A172 (cell line): ENCODE measurements around the gene GNGT2. TPM values are rescaled to one million over a fixed set of nuclear protein-coding genes. Genes with fewer than 3 reads are reported as not detected.
A peak's percentile ranks its signal among the peaks of the same experiment; 100 is the strongest.

Experiments
- DNase-seq: peaks from one replicate; pipeline ENCODE4 v3.0.0-alpha.2; 2015; ENCODE audit warnings: low spot score
- total RNA-seq: library from RNA; depleted of rRNA; stranded (reverse); fragments of >200 nt; shearing (Covaris generic); gene quantifications from 2 replicates; pipeline ENCODE4 v1.2.3, GENCODE V29; 2014; rRNA removed

The GNGT2 gene
- total RNA-seq, 1 experiment from 2014 or later = not detected

DNA sequence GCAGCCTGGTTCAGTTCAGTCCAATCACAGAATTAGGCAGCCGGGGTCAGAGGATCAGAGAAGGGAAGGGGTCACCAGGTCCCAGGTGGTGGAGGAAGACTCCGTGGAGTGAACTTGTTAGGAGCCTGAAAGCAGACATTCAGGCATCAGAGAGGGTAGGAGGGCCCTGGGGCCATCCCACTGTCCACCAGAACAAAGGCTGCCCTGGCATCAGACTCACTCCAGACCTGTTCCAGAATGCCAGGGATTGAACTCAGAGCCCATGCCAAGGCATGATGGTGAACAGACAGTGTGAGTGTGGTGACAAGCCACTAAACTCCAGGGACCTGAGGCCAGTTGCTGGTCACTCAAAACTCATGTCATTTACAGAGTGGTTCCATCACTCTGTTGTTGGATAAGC lies 40.2 kb downstream of the GNGT2 start:
- no peak for DNase-seq

DNA sequence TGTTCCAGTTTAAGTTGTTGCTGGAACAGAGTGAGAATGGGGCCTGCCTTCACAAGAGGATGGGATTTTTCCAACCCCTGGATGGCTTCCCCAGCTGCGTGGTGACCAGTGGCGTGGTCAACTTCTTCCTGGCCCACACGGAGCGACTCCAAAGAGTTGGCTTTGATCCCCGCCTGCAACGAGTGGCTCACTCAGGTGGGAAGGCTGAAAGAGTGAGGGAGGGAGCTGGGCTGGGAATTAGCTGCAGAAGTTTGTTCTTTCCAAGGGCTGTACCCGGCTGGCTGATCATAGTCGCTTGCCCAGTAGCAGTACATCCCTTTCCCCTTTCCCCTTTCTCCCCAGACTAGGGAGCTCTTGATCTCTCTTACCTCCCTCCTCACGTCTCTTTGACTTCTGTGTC lies 41.7 kb downstream of the GNGT2 start:
- DNase-seq = no peak

DNA sequence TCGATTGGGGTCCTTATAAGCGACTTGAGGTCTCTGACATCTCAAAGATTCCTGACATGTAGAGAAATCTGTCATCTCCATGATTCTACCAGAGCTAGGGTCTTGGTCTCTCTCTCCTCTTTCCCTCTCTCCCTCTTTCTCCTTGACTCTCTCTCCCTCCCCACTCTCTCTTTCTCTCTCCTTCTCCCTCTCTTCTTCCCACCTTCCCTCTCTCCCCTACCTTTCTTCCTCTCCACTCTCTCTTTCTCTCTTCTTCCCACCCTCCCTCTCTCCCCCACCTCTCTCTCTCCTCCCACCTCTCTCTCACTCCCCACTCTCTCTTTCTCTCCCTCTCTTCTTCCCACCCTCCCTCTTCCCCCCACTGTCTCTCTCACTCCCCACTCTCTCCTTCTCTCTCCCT lies 45.2 kb downstream of the GNGT2 start:
- no peak for DNase-seq

DNA sequence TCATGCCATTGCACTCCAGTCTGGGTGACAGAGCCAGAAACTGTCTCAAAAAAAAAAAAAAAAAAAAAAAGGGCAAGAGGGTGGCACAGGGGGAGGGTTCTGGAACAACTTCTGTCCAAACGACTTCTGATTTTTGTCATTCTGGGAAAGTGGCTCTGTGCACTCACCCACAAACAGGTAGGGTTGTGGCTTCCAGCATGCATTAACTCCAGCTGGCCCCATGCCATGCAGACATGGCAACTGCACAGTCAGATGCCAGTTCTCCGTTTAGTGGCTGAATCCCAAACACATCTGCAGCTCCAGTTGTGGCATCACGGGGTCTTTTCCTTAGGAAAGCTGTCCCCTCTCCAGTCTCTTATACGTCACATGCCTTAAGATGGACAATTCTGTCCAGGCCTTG lies 47.5 kb downstream of the GNGT2 start:
- no peak for DNase-seq

DNA sequence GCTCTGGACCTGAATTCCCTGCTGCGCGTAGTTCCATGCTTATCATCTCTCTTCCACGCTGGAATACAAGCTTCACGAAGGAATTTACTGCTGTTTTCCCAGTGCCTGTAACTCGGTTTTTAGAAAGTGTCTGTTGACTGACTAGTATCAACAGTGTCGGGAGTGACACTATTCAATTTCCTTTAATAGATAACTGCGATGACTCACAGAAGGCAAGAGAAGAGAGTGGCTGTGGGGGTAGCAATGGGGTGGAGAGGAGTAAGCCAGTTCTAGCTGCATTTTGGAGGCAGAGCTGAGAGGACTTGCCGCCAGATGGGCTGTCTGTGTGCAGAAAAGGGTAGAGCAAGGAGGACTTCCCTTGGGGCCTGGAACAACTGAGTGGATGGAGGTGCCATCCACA lies 52.6 kb downstream of the GNGT2 start:
- DNase-seq = peak; percentile 10

DNA sequence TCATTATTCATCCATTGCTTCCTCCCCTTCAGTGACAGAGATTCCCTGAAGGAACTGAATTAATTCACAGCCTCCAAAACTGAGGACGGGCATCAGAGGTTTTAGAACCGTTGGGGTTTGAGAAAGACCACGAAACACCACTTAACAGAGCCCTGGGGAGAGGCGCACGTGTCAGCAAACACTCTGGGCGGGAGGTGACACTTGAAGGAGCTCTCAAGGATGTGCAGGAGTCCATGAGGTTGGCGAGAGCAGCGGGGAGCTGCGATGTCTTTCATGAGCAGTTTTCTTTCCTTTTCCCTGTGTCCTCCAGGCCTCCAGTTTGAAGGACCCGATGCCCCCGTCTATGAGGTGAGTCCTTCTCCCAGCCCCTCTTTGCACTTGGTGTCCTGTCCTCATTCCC lies 54.1 kb downstream of the GNGT2 start:
- DNase-seq = no peak

Other genes starting within 250 kb of the GNGT2 start
- gene GIP, start 242.0 kb downstream of the GNGT2 start, total RNA-seq = not detected in 2 replicates
- 14.8 and 16.0 TPM in 2 replicates for gene IGF2BP1, start 213.2 kb downstream of the GNGT2 start, total RNA-seq
- gene B4GALNT2, start 77.8 kb downstream of the GNGT2 start, total RNA-seq = not detected in 2 replicates
- 0.07 and 0.41 TPM in 2 replicates for gene ABI3, start 133 bp upstream of the GNGT2 start, total RNA-seq
- 0.22 TPM in 1 of 2 replicates, not detected in the other for gene PHOSPHO1, start 20.2 kb upstream of the GNGT2 start, total RNA-seq
- gene ZNF652, start 151.7 kb upstream of the GNGT2 start, total RNA-seq = 17.8 and 21.0 TPM in 2 replicates
- 280 and 302 TPM in 2 replicates for gene PHB1, start 204.3 kb upstream of the GNGT2 start, total RNA-seq